Heart left ventricle (tissue), 16 donors: Measurements from ENCODE around the gene DMTF1. TPM values are rescaled to one million over a fixed set of nuclear protein-coding genes. Genes with fewer than 3 reads are reported as not detected.
A peak's percentile ranks its signal among the peaks of the same experiment; 100 is the strongest.

Source experiments
- ATAC-seq, 4 donors: fragments of 200-7000 bp; cut with Tn5 transposase; one replicate each; pipeline ENCODE4 v1.9.1; 2020 to 2022; ENCODE audit warnings: moderate library complexity in 4 of 4, mild to moderate bottlenecking in 3 of 4, moderate number of reproducible peaks in 1 of 4
- DNase-seq, 5 donors: peaks; one replicate each; pipeline ENCODE4 v3.0.0-alpha.2; 2020
- H3K27ac ChIP-seq, 12 donors: fragments of 200-600 bp; sonication (generic) in 4 of 12; one replicate each; pipeline versions ENCODE4 v1.5.0 to v1.8.0; 2016 to 2022; ENCODE audit warnings: mild to moderate bottlenecking in 2 of 12
- H3K27me3 ChIP-seq, 9 donors: fragments of 200-600 bp; sonication (generic) in 2 of 9; one replicate each; pipeline versions ENCODE4 v1.5.1 to v1.8.0; 2016 to 2022; ENCODE audit warnings: mild to moderate bottlenecking in 3 of 9
- H3K36me3 ChIP-seq, 9 donors: fragments of 200-600 bp; sonication (generic) in 2 of 9; one replicate each; pipeline versions ENCODE4 v1.5.0 to v1.8.0; 2018 to 2022; ENCODE audit warnings: mild to moderate bottlenecking in 2 of 9
- H3K4me1 ChIP-seq, 12 donors: fragments of 200-600 bp; sonication (generic) in 4 of 12; one replicate each; pipeline versions ENCODE4 v1.5.0 to v1.8.0; 2016 to 2022; ENCODE audit warnings: mild to moderate bottlenecking in 3 of 12
- H3K4me3 ChIP-seq, 12 donors: fragments of 200-600 bp; sonication (generic) in 4 of 12; one replicate each; pipeline versions ENCODE4 v1.5.0 to v1.8.0; 2017 to 2022; ENCODE audit warnings: mild to moderate bottlenecking in 9 of 12, moderate library complexity in 4 of 12
- H3K9me3 ChIP-seq, 12 donors: fragments of 200-600 bp; sonication (generic) in 4 of 12; one replicate each; pipeline versions ENCODE4 v1.5.0 to v1.8.0; 2016 to 2022; ENCODE audit warnings: mild to moderate bottlenecking in 1 of 12
- CTCF ChIP-seq, 12 donors: fragments of 200-600 bp; sonication (generic) in 4 of 12; IDR thresholded peaks; one replicate each; pipeline versions ENCODE4 v1.5.0 to v1.8.0; 2018 to 2022; ENCODE audit warnings: antibody characterized with exemption in 12 of 12, mild to moderate bottlenecking in 5 of 12
- POLR2A ChIP-seq, 2 donors: fragments of 450-650 bp; IDR thresholded peaks; one replicate each; pipeline ENCODE4 v1.6.1; 2017; ENCODE audit warnings: antibody characterized with exemption in 2 of 2, mild to moderate bottlenecking in 2 of 2, moderate library complexity in 2 of 2
- WGBS, 4 donors: extraction: QIAGEN DNeasy Blood & Tissue Kit in 2 of 4; methylation state at CpG; one replicate each; pipeline versions ENCODE4 v1.1.5 to v1.1.7; 2013 to 2018; 5-methylcytosine and 5-hydroxymethylcytosine counted together
- intact Hi-C, 10 donors: fragments of 100-400 bp; cut with DNase I; formaldehyde crosslinking; loops; one replicate each; pipeline versions ENCODE4 v1.11.1 to v1.14.2; 2022
- polyA plus RNA-seq, 2 donors: library from polyadenylated mRNA; stranded (reverse); fragments of 200-250 nt; gene quantifications; one replicate each; pipeline ENCODE4 v1.2.3, GENCODE V29; 2013
- total RNA-seq, 9 donors: library from RNA; depleted of rRNA in 2 of 9; stranded (reverse); fragments of >200 nt in 2 of 9; fragmentation: NEBNext Ultra II Directional in 3 of 9; extraction: Animal tissue kit (Norgen Biotek cat#: 25700) in 3 of 9; gene quantifications; one replicate each; pipeline versions ENCODE4 v1.1.0 to v1.2.4, GENCODE V29; 2016 to 2023
- donor health status: ischemic (EF 13 %, LVEDD 7.1; RV severe dilation, severe dysfunction).
- donor health status: healthy with polysubstance abuse.
- donor health status: DM: no; HTN: yes; CAD: no.
- donor health status: DM: no; HTN: no; CAD: no.
- donor health status: ischemic (EF 25% LVEDD 6.9; RV normal size, moderate dysfunction).
- donor health status: ischemic (EF 25% LVEDD 5.7; RV mildly dilated, moderate dysfunction).
- donor health status: healthy.
- donor health status: DM: yes; HTN: yes; CAD: no.
- donor health status: ischemic (EF 35%, LVEDD 5.7; RV mildly dilated, moderate dysfunction).
- donor health status: nonischemic (EF 11% LVEDD 7.7; RV severe dilation, severe dysfunction).
- donor health status: DM: yes; HTN: yes; CAD: no.
- donor health status: PGD.
- donor health status: ischemic (EF 29% LVEDD 5.4; RV normal size, mild dysfunction).
- donor health status: nonischemic (EF 23%, LVEDD 6.1; RV moderate dilation, normal function).

Gene DMTF1
- total and polyA plus RNA-seq, 11 donors, result 13.5 to 43.3 (median 21.3) TPM

GRCh38 chr7:87151002-87151728 lies 1.1 kb upstream of the DMTF1 start:
- ATAC-seq (no peak), DNase-seq (no peak)
- Histone ChIP-seq H3K4me3 (peak overlapping the region in 11 of 12 donors; percentile 69 to 89 (median 80)), H3K27ac (peak overlapping the region; percentile 91 to 99 (median 96)), H3K27me3 (no peaks in the 10 kb centered on the region), H3K4me1 (peaks cover 5 to 47% (median 33%) of the 10 kb centered on the region in 12 donors), H3K36me3 (peaks cover 0 to 5% (median 0%) of the 10 kb centered on the region in 9 donors), H3K9me3 (no peaks in the 10 kb centered on the region)
- intact Hi-C loops, result loop anchor here in 8 of 10 donors (2.0 to 10.0 kb wide), 8 partner anchors 66 to 224 kb away; partner anchors contain the start of genes ELAPOR2 (in 4 of the 8), CROT (in 2 of the 8) and TMEM243 (in 2 of the 8)
- WGBS, 4 donors, result 51 to 55% (median 54%) methylated on average over 9 of the region's 9 CpGs
- TF ChIP-seq POLR2A (IDR thresholded peaks at IDR 0.05) (no peak), CTCF (IDR thresholded peaks at IDR 0.05) (no peak)

- peak in 1 of 4 donors; percentile 3 for ATAC-seq
These were observed 533 bp upstream of the DMTF1 start for GRCh38 chr7:87151729-87152111.

GRCh38 chr7:87152897-87153641 lies 816 bp downstream of the DMTF1 start:
- intact Hi-C loops, result loop anchor here in 8 of 10 donors (2.0 to 10.0 kb wide), 10 partner anchors 64 to 226 kb away; partner anchors contain the start of genes ELAPOR2 (in 5 of the 8), TMEM243 (in 3 of the 8) and CROT (in 2 of the 8)
- Histone ChIP-seq H3K4me1 (peaks cover 7 to 60% (median 44%) of the 10 kb centered on the region in 12 donors), H3K36me3 (peaks cover 0 to 6% (median 0%) of the 10 kb centered on the region in 9 donors), H3K27me3 (no peaks in the 10 kb centered on the region), H3K27ac (peak overlapping the region; percentile 91 to 99 (median 96)), H3K9me3 (no peaks in the 10 kb centered on the region), H3K4me3 (peak overlapping the region; percentile 61 to 89 (median 80))
- ATAC-seq (peak in 3 of 4 donors; percentile 4 to 17 (median 17)), DNase-seq (peak; percentile 18 to 66 (median 29))
- TF ChIP-seq CTCF (IDR thresholded peaks at IDR 0.05), result no peak
- no peak for TF ChIP-seq POLR2A (IDR thresholded peaks at IDR 0.05)
- 0% methylated on average over 25 of the region's 25 CpGs for WGBS, 4 donors

More at GRCh38 chr7:87151729-87152111, 533 bp upstream of the DMTF1 start:
- peaks cover 0 to 6% (median 0%) of the 10 kb centered on the region in 9 donors for H3K36me3 ChIP-seq
- WGBS, 4 donors, result 5 to 10% (median 7%) methylated on average over 13 of the region's 13 CpGs
- H3K4me3 ChIP-seq, result peak overlapping the region; percentile 61 to 89 (median 80)
- H3K27me3 ChIP-seq, result no peaks in the 10 kb centered on the region
- DNase-seq, result no peak
- no peaks in the 10 kb centered on the region for H3K9me3 ChIP-seq
- peaks cover 5 to 53% (median 38%) of the 10 kb centered on the region in 12 donors for H3K4me1 ChIP-seq
- TF ChIP-seq POLR2A (IDR thresholded peaks at IDR 0.05) (no peak), CTCF (IDR thresholded peaks at IDR 0.05) (no peak)
- peak overlapping the region; percentile 91 to 99 (median 96) for H3K27ac ChIP-seq
- intact Hi-C loops, result loop anchor here in 8 of 10 donors (2.0 to 10.0 kb wide), 10 partner anchors 66 to 224 kb away; partner anchors contain the start of genes ELAPOR2 (in 5 of the 8), TMEM243 (in 3 of the 8) and CROT (in 2 of the 8)
